Activated gamma-delta T cell treated with Interleukin-2 at 50 U/mL for 16 hours (primary cell): ENCODE measurements around the gene LBX2.
A peak's percentile ranks its signal among the peaks of the same experiment; 100 is the strongest.

ENCODE experiments used
- DNase-seq: peaks from one replicate; pipeline ENCODE4 v3.0.0-alpha.2; 2020

The LBX2 gene

DNA sequence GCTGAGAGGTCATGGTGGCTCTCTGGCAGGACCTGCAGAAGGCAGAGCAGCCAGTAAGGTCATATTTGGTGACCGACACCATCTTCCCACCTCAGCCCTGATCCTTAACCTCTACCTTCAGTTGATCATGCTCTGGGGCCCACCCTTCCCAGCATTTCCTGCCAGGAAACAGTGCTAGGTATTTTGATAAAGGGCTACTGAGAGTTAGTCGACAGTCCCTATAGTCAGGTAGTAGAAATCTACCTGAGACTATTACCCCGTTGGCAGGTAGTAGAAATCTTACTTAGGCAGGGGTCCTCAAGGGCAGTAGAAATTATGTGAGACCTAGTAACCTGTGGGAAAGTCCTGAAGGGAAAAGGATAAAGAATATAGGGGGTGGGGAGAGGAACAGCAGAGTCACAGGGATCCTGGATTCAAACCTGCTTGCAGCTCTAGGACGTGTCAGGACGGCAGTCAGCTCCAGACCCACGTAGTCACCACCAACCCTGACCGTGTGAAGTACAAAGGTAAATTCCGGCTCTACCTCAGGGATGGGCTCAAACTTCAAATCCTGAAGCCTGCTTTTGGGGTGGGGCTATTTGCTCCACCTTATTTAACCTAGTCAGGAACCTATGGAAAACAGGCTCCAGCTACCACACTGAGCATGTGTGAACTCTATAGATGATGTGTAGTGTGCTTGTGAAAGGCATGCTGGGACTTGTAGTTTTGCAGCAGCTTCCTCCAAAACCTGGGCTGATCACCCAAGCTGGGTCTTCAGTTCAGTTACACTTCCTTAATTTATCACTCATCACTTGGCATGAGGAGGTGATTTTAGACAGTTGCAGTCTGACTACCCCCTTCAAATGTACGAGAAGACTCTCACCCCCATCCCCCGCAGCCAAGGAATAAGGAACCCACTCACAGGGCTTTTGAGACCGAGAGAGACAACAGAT is 26.6 kb upstream of the LBX2 start, which contains the start of gene DQX1:
DQX1 (minus strand) TSS at position 515 of the 932 bp plus-strand sequence; CDS start at position 13, 502 bp downstream.
- no peak for DNase-seq

DNA sequence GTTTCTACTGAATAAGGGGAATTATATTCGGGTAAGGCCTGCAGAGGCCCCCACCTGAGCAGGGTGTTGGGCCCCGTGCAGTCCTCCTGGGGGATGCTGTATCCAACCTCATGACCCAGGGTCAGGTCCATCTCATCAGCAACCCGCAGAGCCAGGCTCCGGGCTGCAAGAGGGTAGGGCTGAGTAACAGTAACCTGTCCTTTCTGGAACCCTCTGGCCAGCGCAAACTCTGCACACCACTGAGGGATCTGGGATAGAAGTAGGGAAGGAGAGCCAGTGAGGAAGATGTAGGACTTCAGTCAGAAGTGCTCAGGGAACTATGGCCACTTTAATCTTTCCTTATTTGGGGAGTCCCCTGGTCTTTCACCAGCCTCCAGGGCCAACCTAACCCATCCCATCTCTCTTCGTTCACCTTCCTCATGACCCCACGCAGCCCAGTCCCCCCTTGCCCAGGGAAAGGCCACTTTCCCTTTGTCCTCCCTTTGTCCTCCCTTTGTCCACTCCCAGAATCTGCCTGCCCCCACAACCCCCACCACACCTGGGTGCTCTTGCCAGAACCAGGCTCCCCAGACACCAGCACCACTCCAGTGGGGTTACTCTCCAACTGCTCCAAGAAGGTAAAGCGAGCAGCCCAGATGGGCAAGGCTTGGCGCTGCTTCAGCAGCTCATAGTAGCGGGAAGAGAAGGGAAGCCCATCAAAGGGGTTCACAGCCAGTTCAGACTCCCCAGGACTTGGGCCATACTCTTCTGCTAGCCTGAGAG is 25.7 kb upstream of the LBX2 start:
- DNase-seq: no peak

DNA sequence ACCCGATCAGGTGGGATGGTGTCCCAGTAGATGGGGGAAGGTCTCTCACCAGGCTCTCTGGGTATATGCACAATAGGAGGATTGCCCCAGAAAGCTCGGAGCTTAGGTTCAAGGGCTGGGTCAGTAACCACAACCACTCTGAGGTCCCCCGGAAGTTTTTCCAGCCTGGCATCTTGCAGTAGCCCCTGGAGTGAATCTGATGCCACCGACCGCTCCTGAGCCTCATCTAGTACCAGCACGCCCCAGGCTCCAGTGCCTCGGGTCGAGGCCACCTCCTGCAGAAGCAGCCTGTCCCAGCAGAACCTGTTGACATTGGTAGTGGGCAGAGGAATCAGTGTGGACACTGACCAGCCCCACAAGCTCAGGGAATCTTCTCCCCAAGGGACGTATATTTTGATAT is 24.6 kb upstream of the LBX2 start:
- no peak for DNase-seq

DNA sequence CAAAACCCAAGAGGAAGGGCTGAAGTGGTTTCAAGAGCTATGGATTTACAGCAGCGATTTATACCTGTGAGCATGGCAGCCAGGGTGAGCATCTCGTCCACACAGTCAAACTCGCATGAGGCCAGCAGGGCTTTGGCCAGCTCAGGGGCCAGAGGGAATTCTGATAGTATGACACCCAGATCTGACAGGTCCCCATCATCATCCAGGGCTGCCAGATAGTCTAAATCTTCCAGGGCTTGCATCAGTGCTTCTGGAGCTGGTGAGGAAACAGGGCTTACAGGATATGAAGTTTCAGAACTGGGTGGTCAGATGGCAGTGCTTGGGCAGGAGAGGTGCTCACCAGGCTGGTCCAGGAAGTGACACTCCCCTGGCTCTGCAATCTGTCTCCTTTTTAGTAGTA is 23.1 kb upstream of the LBX2 start:
- DNase-seq: no peak

DNA sequence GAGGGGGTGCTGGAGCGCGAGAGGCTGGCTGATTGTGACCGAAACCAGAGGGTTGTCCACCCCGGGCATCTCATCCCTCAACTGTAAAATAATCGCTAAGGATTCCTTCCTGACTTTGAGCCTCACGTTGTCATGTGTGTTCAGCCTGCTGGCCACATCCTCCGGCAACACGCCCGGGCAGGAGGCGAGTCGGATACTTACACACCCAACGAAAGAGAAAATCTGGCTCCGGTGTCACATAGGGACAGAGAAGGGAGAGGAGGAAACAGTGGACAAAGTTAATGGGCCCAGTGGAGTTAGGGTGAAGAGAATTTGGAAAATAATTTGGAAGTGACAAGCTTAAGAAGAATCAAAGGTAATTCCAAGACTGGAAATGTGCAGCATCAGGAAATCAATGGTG is 17.2 kb upstream of the LBX2 start:
- no peak for DNase-seq

DNA sequence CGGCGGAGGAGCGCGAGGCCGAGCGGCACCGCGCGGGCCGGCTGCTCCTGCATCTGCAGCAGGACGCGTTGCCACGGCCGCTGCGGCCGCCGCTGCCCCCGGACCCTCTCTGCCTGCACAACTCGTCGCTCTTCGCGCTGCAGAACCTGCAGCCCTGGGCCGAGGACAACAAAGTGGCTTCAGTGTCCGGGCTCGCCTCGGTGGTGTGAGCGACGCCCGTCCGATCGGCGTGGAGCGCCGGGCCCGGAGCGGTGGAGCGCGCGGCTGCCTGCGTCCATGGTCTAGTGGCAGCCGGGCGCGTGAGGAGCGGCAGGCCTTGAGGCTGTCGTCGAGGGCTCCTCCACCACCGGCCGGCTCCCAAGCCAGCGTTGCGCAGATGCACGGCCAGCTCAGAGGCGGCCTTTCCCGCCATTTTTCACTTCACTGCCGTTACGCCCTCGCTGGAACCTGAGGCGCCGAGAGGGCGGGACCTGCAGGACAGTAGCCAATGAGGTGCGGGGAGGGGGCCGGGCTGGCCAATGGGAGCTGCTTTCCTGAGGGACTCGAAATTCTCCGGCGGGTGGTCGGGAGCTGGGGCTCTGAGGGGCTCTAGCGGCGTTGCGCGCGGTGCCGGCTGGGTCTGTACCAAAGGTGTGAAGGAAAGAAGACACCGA is 16.7 kb upstream of the LBX2 start:
- DNase-seq: peak; percentile 63

DNA sequence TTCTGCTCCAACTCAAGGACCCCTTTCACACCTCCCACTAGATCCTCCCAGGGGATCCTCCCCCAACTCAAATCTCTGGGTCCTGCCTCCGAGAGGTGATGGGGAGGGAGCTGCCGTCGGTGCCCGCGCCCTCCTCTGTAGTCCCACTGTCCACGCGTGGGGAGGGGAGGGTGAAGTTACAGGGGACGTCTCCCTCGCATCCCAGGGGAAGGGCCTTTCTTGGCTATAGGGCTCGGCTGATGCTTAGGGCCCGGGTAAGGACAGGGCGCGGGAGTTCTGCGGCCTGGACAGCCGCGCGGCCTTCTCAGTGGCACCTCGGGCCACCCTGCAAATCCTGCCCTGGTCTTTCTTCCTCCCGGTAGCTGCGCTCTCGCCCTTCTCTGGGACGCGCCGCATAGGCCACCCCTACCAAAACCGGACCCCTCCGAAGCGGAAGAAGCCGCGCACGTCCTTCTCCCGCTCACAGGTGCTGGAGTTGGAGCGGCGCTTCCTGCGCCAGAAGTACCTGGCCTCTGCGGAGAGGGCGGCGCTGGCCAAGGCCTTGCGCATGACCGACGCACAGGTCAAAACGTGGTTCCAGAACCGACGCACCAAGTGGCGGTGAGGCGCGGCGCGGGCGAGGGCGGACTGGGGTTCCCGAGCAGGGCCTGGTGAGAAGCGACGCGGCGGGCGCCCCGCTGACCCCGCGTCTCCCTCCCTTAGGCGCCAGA is 16.0 kb upstream of the LBX2 start:
- DNase-seq: no peak

DNA sequence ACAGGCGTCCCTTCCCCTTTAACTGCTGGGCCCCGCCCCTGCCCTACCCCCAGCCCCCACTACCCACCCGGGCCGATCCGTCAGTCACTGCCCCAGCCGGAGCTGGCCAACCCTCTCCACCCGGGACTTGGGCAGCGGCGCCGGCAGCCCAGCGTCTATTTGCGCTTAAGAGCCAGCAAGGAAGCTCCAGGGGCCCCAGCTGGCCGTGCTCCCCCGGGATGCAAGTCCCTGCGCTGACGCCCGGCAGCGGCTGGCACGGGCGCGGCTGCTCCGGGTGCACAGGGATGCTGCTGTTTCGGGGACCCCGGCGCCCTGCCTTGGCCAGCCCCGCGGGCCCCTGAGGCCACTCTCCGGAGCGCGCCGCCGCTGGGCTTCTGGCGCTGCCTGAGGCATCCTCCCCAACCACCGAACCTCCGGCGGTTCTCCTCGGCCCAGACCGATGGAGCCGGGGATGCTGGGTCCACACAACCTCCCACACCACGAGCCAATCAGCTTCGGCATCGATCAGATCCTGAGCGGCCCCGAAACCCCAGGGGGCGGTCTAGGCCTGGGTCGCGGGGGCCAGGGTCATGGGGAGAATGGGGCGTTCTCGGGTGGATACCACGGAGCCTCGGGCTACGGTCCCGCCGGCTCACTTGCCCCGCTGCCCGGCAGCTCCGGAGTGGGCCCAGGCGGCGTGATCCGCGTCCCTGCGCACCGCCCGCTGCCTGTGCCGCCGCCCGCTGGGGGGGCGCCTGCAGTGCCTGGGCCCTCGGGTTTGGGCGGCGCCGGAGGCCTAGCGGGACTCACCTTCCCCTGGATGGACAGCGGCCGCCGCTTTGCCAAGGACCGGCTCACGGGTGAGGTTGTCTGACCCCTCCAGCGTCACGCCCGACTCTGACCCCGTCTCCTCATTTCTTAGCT is 15.2 kb upstream of the LBX2 start, which contains the start of gene TLX2:
TLX2 (plus strand) TSS at position 83 of the 903 bp plus-strand sequence; CDS start at position 440, 357 bp downstream.
- DNase-seq: no peak

DNA sequence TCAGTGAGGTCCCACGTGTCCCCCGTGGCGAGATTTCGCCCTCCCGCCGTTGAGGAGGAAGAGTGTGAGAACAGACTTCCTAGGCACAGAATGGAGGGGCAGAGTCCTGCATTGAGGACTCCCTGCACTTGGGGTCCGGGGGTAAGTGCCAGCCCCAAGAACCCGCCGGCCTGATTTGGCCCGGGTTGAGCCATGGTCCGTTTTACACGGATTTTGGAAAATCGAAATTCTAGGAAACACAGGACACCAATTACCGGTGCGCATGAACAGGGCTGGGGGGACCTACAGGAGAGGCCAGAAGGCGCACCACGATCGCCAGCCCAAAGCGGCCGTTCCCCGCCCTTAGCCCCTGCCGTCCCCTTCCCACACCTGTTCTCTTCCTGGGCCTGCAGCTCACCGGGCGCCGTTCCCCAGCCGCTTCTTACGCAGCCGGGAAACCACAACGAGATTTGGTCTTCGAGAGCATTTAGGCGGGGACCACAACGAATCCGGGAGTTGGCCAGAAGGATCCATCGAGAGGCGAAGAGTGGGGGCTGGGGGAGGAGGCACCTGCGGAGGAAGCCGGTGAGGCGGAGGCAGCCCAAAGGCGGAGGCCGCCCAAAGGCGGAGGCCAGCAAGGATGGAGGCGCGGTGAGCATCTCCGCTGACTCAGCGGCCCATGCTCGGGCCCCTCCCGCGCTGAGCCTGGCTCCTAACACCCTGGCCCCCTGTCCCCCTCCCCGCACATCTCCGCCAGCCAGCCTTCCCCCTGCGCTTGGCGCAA is 14.4 kb upstream of the LBX2 start:
- no peak for DNase-seq

DNA sequence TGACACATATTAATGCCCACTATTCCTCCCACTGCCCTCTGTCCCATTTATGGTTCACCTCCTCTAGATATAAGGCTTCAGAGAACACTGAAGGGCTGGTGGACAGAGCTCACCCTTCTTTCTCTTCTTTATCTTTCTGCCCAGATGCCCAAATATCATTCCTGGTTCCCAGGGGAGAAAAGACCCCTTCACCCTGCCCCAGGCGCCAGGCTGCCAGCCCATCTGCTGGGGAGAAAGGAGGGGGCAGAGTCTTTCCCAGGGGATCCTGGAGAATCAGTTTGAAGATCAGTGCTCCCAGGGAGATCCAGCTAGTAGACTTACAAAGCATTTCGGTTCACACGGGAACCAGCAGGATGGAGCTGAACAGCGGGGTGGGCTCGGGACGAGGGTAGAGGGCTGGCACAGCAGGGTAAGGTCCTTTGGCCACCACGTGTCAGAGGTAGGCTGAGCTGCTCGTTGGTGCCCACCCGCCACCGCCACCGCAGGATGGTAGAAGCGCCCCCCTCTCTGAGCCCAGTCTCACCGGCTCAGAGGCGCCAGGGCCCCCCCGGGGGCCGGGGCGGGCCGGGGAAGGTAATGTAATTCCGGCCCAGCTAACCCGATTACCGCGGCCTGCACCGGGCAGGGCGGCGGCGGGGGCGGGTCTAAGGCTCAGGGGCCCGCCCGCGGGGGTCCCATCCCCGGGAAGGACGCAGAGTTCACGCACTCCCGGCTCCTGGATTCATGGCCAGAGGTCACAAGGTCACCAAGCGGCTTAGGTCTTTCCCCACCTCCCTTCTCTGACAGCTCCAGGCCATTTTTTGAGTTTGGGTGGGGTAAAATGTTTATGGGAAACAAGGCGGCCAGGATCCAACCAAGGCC is 13.6 kb upstream of the LBX2 start:
- DNase-seq: no peak

DNA sequence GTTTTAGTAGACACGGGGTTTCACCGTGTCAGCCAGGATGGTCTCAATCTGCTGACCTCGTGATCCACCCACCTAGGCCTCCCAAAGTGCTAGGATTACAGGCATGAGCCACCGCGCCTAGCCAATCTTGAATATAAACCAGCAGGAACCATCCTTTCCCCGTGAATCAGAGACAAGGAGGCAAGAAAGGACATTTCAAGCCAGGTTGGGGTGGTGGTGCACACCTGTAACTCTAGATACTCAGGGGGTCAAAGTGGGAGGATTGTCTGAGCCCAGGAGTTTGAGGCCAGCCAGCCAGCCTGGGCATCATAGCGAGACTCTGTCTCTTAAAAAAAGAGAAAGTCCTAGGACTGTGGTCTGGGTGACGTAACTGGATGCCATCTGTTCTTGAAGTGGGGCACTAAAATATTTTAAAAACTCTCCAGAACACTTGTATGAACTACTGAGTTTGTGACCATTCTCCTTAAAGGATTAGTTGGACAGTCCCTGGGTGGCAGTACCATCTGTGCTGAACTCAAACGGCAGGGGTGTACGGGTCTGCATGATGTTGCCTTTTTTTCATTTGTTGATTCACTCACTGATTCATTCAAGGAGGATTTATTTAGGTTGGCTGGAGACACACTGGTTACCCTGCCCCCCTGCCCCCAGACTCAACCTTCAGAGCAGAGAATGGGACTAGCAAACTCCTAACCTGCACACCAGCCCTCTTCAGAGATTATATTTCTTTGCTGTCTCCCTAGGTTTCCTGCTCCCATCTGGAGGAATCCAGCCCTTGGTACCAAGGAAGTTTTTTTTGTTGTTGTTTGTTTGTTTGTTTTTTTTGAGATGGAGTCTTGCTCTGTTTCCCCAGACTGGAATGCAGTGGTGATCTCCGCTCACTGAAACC is 11.9 kb upstream of the LBX2 start:
- no peak for DNase-seq

DNA sequence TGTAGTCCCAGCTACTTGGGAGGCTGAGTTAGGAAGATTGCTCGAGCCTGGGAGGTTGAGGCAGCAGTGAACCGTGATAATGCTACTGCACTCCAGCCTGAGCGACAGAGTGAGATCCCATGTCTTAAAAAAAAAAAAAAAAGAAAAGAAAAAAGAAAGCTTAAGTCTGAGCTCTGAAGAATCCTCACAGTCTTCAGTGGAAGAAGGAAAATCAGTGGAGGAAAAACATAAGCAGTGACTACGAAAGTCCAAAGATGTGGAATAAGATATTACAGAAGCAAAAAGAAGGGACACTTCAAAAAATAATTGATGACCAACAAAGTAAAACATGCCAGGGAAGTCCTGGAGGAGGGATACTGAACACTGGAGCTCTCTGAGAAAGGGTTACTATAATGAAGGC is 10.9 kb upstream of the LBX2 start:
- DNase-seq: no peak

DNA sequence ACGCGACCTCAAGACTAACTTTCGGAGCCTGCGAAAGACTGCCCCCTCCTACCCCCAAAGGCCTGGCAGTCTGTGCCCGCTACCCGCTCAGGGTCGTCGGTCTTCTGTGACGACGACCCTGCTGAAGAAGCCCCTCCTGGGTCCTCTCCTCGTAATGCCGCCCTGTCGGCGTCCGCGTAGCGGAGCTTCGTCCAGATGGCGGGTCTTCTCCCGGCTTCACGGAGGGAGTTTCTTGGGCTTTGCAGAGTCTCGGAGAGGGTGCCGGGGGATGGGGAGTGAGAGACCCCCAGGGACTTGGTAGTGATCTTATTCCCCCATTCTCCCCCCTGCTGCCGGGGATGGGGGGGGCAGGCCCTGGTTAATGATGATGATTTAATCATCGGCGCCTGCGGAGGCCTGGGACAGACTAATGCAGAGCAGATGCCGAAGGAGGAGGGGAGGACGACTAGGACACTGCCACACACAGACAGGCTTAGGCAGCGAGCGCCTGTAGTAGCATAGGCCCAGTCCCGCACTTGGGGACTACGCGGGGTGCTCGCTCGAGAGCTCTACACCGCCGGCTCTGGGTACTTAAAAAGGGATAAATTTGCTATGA is 8.6 kb upstream of the LBX2 start:
- no peak for DNase-seq

DNA sequence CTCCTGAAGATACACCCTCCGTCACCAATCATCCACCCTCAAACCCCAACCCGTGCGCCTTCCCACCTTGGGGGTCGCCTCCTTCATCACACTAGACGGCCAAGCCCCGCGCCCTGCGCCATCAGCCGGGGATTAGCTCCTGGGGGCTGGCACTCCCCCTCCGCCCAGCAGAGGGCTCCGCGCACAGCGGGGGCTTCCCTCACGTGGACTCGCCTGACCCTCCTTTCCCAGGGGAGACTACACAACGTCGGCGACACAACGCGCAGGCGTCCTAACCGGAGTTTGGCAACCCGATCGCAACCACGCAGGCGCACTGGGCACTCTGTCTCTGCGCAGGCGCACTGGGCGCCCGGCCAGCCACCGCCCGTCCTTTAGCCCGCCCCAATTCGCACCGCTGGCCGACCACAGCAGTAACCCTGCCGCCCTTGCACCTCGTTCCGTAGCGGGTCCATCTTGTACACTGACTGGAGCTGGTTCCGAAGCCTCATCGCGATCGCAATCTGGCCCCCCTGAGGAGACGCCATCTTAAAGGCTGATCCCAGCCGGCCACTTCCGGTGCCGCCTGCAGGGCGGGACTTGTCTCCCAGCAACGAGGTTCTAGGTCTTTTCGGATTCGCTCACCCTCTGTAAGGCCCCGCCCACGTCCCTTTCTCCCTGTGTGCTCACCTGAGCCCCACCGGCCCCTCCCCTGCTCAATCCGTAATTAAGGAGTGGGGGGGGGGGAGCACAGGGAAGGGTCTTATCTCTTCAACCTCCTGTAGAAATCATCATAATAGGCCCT is 7.9 kb upstream of the LBX2 start, which contains the start of gene PCGF1:
PCGF1 (minus strand) TSS at position 551 of the 781 bp plus-strand sequence; CDS start at position 524, 27 bp downstream.
- peak; percentile 99 for DNase-seq

DNA sequence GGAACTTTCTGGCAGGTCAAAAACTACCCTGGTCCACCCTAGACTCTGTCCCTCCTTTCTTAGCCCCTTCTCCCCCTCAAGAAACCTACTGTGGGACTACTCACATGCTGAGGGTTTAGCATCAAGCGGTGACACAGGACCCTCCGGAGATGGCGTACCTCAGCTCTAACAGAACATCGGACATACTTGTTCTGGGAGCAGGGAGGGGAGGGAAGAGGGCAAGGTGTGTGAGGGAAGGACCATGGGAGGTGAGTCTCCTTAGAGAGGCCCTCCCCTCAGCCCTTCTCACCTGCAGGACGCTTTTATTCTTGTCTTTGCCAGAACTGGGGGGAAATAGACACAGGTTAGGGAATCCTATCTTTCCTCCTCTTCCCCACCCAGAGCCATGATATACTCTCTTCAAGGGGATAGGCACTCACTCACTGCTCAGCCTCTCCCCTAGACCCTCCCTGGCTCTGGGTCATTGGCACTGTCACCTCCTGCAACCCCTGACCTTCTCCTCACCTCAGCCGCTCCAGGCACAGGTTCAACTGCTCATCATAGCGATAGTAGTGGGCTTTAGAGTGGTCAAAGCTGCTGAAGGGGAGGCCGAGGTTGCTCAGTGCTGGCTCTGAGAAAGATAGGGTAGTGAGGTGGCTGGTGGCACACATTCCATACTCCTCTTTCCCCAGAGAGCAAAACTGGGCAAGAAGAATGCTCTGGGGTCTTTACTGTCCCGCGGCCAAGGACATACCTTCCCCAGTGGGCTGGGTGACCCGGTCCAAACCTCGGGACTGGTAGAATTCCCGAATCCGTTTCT is 6.2 kb upstream of the LBX2 start:
- no peak for DNase-seq

DNA sequence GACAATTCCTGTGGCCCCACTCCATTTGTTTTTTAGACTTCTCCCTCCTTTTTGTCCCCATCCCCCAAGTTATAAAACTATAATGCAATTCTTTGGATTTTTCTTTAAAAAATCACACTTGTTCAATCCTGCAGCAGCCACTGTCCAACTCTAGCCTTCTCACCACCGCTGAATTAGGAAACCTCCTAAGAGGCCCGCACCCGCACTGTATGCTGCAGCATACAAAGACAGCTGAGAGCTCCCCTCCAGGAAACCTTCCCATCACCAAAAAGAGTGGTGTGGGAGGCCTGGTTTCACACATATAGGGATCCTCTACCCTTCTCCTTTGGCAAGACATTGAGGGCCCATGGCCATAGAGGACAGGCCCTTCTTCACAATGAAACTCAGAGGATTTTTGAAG is 5.2 kb upstream of the LBX2 start:
- no peak for DNase-seq
